HG03571 (cell line): ENCODE data around the gene PMVK.

Source experiments
- ATAC-seq: cut with Tn5 transposase; IDR thresholded peaks from one replicate; pipeline ENCODE4 v1.9.1; 2021; ENCODE audit not compliant: unreplicated experiment

PMVK gene

DNA sequence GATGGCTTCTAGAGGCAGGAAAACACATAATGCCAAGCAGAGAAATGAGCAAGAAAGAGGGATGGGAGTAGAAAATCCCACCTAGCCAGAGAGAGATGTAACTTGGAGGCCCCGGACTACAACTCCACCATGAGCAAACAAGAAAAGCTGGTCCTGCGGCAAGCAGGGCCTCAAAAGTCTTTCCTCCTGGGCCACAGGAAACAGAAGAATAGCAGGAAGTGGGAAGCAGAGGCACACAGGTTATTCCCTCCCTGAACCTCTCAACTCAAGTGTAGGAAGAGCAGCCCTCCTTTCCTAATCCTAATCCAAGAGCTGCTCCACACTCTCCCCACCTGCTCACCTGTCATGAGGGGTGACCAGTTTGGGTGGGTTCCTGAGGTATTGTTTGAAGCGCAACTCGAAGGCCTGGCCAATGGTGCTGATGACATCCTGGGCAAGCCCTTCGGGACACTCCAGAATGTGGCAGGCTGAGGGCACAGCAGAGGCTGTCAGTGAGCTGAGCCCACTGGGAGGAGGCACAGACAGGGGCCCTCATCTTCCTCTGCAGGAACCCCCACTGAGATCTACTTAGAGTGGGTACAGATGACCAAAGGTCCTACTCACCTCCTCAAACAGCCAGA, 30.9 kb upstream of the PMVK start:
- no peak for ATAC-seq

DNA sequence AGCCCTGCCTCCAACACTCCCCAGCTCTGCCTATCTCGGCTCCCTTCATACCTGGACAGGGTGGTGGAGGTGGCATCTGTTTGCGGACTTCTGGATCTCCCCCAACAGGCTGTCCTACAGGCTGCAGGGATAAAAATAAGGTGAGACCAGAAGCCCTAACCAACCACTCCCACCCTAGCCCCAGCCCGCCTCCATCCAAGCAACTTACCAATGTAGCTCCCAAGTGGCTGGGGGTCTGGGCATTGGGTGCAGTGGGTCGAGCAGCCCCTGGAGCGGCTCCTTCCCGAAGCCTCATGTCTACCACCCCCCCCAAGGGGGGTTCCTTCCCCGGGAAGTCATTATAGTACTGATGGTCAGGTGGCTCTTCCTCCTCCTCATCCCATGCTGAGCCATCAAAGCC, 29.6 kb upstream of the PMVK start:
- no peak for ATAC-seq

DNA sequence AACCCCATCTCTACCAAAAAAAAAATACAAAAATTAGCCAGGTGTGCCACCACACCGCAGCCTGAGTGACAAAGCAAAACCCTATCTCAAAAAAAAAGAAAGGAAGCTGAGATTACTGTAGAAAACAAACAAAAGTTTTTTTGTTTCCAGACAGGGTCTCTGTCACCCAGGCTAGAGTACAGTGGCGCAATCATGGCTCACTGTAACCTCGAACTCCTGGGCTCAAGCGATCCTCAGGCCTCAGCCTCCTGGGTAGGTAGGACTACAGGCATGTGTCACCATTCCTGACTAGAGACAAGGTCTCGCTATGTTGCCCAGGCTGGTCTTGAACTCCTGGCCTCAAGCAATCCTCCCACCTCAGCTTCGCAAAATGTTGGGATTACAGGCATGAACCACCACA, 27.8 kb upstream of the PMVK start:
- ATAC-seq, result no peak

DNA sequence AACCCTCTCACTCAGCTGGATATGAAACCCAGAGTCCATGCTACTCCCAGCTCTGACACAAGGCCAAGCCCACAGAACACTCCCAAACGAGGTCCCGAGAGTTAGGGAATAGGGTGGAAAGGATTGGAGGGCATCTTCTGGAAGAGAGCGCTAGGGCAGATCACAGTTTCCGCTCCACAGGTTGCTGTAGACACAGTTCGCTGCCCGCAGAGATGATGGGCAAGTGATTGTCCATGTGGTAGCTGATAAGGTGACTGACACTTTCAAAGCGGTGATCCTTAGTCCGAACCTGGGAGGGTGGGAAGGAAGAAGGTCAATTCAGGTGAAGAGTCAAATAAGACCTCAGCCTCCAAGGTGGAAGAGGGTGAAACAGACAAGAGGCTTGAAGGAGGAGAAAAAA, 27.1 kb upstream of the PMVK start:
- ATAC-seq, result no peak

DNA sequence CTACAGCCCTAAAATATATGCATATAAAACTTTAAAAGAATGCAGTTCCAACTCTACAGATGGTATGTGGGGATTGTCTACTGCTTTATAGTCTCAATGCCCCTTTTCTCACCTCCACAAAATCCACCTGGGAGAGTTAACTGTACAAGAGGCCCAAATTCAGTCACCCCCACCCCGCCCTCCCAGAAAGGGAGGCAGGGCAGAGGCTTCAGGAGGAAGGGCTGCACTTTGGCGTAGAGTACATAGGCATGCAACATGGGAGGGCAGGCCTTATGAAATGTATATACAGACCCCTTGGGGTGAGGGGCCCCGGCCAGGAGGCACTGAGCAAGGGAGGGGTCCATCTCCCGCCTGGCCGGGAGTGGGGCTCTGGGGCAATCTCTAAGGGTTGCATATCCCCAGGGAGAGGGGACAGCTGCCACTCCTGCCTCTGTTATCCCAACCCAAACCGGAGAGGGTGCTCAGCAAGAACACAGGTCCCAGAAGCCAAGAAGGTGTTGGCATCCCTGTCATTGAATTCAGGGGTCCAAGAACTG, 26.3 kb upstream of the PMVK start:
- ATAC-seq, result no peak

DNA sequence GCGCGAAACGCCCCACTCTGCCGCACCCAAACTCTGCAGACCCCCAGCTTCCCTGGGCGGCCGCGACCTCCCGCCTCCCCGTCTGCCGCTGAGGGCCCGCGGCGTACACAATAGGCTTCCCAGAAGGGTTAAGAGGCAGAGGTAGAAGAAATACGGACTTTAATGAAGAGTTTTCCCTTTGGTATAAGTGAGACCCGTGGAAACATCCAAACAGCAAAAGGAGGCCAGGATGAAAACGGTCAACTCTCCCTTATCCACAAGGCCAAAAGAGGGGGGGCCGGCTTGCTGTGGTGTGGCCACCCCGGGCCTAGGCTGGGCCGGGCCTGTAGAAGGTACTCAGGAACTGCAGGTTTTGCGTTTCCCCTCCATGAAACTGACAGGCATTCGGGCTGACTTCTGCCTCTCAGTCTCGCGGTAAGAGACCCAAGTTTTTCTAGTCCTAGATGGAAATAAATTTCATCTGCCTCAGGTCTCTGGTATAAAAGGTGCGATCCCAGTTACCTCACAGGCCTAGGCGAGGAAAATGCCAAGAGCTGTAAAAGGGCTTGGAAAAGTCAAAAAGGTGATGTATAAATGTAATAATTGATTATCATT, 25.7 kb upstream of the PMVK start:
- ATAC-seq, result no peak

DNA sequence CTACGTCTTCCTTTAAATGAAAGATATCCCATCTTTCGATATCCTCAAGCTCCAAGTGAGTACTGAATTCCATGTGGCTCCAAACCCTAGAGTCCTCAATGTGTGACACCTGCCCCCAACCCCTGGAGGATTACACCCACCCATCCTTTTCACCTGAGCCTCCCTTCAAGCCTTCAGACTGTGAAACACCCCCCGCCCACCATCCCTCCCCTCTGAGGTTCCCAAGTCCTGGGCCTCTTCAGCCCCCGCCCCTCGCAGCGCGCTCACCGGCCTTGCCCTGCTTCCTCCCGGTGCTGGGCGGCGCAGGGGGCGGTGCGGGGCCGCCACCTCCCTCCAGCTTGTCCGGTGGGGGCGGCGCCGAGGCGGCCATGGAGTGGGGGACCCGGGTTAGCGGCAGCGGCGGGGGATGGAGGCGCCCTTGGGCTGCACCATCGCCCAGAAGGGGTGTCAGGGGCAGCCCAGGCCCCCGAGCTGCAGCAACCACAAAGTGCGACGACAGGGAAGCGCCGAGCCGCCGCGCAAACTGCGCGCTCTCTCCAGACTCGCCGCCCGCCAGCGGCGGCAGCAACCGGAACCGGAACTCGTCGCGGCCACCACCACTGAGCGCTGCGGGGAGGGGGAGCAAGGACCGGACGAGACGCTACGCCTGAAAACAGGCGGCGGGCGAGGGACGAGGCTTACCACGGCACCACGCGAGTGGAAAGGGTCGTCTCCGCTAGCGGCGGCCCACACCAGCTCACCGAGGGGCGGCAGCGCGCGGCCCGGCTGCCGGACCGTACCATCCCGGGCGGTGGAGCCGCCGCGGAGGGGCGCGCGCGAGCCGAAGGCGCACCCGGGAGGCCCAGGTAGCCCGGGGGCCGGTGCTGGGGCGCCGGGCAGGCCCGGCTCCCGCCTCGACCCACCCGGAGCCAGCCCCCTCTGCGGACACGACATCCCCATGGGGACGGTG, 25.0 kb upstream of the PMVK start, which contains the start of gene PYGO2:
TSS of gene PYGO2 (minus strand) at position 576 of the 949 bp plus-strand sequence. CDS start at position 370, 206 bp downstream.
- ATAC-seq, result peak; percentile 71

DNA sequence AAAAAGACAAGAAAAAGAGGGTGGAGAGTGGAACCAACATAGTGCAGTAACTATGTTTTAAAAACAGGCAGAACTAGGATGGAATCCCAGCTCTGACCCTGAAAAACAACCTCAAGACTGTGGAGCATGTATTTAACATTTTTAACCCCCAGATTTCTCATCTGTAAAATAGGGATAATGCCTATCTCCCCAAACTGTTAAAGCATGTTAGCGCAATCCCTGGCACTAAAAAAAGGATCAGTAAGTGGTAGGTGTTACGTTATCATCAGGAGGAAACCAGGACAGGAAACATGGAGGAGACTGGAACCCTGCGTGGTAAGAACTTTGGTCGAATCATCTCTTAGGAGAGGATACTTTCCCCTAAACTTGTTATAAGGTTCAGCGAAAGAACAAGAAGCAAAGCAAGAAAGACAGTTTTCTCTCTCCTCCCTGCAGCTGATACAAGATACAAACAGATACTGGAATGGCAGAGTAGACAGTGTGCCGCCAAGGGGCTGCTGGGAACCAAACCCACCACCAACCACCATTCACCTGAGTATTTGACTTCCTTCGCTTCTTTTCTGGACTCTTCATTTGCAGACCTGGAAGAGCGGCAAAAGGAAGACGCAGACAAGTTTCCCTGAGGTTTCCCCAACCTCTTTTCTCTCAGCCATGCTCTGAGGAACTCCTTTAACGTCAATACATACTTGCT, 24.1 kb upstream of the PMVK start:
- no peak for ATAC-seq

DNA sequence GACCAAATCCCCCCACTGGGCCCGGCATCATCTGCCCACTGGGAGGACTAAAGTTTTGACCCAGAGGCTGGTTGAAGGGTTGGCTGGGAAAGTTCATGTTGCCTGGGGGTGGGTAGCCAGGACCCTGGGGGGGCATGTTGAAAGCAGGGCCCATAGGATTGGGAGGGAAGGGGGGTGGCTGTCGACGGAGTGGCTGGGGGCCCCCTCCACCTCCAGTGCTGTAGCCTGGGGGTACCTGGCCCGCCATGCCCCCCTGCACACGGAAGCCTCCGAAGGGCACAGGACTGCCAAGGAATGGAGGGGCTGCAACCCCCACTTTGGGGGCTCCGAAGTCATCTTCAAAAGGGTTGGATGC, 22.9 kb upstream of the PMVK start:
- ATAC-seq, result no peak

DNA sequence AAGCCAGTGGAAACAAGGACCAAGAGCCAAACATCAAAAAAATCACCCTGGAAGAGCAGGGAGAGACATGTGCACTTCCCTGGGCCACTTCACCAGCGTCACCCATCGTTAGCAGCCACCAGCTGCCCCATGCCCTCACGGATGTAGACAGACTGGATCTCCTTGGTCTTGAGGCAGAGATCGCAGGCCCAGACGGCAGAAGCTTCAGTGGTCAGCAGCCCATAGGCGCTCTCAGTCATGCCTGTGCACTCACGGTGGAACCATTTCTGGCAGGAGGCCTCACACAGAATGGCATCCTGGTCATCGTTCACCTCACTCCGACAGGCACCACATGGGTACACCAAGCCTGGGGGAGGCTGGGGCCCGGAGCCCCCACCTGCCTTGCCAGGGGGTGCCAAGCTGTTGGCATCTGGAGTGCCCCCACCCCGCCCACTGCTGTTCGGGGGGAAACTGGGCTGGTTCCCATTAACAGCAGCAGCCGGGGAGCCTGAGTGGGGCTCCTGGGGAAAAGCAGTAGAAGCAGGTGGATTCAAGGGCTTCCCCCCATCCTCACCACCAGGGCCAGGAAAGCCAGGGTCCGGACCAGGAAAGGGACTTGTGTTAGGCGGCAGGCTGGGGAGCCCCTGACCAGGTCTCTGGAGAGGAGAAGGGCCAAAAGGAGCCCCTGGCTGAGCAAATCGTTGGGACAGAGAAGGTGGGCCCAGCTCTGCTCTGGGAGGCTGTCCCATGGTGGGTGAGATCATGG, 22.3 kb upstream of the PMVK start:
- no peak for ATAC-seq

DNA sequence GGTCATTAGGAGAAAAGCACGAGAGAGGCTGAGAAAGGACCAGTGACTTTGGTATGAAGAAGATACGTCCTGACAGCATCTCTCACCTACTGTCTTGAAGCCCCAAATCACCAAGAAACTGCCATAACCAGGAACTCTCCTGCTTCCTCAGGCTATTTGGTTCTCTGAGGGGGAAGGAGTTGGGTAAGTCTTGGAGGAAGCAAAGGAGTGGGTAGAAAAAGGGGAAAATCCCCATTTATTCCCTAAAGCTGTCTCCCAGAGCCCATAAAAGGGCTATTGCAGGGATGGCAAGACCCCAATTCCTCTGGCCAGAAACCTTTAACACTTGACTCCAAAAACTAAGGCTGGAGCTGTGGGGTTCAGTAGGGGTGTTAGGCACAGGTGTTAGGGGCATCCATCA, 21.5 kb upstream of the PMVK start:
- no peak for ATAC-seq

DNA sequence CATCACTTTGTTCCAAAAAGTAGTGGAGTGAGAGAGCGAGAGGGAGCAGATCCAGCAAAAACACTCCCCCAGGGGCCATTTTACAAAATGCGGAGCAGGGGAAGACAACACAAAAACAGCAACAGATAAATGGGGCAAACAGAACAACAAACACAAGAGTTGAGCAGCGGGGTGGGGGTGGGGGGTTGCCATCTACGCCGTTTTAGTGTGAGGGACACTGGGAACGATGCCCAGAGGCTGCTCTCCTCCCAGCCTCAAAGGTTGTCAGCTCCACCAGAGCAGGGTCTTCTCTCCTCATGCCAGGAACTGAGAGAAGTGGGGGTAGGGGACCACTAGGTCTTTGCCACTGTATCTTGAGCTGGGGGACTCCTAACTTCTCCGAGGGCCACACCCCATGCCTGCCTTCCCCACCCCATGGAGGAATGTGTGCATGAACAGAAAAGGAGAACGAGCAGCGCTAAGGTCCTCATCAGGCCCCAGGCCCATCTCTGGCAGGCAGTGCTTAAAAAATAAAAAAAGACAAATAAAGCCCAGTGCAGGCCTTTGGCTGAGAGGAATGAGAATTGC, 20.7 kb upstream of the PMVK start:
- ATAC-seq, result no peak

DNA sequence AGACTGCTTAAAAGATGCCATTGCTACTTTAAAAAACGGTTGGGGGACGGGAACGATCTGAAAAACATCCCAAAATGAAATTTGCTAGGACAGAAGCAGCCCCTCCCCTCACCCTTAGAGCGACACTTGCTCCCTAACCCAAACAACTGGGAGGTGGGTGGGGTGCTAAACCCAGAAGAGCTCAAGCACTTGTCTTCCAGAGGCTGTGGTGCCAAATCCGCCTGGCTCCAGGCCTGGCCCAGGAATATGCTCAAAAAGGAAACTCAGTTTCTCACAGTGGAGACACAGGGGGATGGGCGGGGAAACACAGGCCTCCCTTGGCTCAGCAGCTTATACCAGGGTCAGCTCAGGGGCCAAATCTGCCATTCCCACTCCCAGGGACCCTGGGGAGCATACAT, 20.0 kb upstream of the PMVK start:
- ATAC-seq, result no peak

DNA sequence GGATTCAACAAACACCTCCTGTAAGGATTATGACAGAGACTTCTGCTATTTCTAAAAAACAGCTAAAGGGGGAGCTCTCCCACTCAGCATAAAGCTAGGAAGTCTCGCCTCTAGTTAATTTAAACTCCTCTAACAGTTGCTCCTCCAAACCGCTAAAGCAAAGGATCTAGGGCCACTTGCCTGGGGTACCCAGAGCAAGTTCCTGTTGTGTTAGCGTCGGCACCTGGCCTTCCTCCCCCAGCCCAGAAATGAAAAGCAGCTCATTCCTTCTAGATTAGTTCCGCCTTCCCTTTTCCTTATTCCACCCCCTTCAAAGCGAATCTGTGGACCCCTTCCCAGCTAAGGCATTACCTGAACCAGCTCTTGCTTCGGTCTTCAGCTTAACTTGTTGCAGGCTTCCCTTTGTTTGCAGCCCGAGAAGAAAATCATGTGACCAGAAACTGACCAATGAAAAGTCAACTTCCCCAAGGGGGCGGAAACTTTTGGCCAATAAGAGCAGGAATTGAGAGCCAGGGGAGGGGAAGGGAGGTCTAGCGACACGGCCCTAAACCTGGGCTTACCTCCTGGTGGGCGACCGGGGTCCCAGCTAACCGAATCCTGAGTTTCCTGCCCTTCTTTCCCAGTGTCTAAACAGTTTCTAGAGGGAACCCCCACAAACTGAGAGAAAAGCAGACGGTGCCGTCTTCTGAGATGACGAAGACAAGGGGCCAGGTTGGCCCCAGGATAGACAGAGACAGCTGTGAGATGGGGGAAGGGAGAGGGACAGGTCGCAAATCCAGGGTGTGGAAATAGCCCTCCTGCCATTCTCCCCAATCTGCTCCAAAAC, 19.4 kb upstream of the PMVK start, which contains the start of gene PBXIP1:
TSS of gene PBXIP1 (minus strand) at position 382 of the 826 bp plus-strand sequence. CDS start 2,378 bp downstream, outside the sequence.
- peak; percentile 46 for ATAC-seq

DNA sequence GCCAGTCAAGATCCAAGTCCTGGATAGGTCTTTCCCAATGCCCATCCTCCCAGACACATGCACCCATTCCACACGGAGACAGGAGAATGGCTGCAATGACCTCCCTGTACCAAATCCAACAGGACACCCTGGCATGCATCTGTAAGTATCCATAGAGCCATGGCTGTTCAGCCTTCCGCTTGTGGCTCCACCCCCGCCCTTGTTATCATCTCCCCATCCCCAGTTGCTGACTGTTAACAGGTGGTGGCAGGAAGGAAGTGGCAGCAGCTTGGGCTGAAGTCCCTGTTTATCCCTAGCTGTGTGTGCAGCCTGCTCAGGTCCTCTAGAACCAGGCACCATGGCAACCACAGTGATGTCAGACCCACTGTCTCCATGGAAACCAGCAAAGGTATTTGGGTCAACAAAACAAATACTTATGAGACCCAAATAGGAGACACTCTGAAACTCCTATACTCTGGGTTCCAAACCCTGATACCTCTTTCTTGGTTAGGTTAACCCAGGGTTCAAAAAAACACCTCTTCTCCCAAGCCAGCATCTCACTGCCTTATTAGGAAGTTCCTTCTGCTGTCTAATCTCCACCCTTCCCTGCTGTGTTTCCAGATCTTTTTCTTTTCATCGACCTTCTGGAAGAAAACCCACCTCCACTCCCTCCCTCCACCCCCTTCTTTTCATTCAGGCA, 18.7 kb upstream of the PMVK start:
- no peak for ATAC-seq

DNA sequence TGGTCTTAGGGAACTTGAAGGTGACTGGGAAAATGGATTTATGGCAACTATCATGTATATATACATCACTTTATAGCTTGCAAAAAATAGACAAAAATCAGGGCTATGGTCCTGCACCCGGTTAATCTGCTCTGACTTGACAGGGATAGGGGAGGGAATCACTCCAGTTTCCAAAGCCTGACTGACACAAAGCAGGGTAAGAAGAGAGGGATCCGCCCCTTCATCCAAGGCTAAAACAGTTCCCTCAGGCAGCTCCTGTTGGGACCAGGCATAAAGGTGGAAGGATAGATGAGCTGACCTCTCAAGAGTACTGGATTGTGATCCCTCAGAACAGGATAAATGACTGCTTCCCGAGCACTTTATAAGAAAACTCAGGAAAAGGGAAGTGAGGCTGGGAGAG, 18.0 kb upstream of the PMVK start:
- ATAC-seq, result no peak

DNA sequence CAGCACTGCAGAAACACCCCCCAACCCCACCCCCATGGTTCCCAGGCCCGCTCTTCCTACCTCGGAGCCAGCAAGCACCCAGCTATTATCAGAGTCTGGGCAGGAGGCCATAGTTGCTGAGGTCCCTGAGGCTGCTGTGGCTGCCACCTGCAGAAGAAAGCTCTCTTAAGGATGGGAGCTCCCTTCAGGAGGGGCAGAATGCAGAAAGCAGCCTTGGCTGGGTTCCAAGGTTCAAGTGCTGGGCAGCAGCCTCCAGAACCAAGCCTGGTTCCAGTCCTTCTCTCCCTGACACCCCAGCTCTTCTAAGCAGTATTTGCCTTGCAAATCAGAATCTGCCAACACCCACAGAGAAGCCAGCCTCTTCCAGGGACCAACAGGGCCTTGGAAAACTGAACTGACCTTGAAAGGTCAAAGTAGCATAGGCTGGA, 17.1 kb upstream of the PMVK start:
- no peak for ATAC-seq

DNA sequence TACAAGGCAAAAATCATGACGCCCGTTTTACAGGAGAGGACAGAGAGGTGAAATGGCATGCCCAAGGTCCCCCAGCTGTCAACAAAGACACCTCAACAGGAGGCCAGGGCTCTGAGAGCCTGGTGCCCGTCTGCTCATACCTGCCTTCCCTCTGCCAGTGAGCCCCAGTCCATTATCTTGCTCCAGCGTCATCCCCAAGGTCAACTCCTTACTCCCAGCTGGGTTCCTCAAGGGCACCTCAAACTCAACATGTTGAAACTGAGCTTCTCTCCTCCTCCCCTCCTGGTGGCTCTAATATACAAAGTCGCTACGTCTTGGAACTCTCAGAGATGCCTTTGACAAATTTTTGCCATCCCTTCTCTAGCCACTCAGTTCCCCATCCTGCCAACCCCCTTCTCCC, 16.1 kb upstream of the PMVK start:
- ATAC-seq, result no peak
